Naive B cell (primary cell): ENCODE results near the gene ZSWIM3. TPM values are rescaled to one million over a fixed set of nuclear protein-coding genes. Genes with fewer than 3 reads are reported as not detected.

Source experiments
- ATAC-seq, 2 donors: fragments of 150-1000 bp; cut with Tn5 transposase; 2 replicates each; pipeline ENCODE4 v1.10.0; 2021; ENCODE audit warnings: low read depth in 2 of 2, mild to moderate bottlenecking in 2 of 2, moderate library complexity in 2 of 2
- DNase-seq: peaks from one replicate; pipeline ENCODE4 v3.0.0; 2022
- H3K27ac Mint-ChIP-seq, 6 donors: one replicate each; pipeline ENCODE4 v1.8.0; 2020 to 2022; ENCODE audit warnings: mild to moderate bottlenecking in 6 of 6, mixed read lengths in 6 of 6, moderate library complexity in 5 of 6, inconsistent platforms in 2 of 6
- H3K27me3 Mint-ChIP-seq, 3 donors: one replicate each; pipeline ENCODE4 v1.8.0; 2021 to 2022; ENCODE audit warnings: mixed read lengths in 3 of 3, mild to moderate bottlenecking in 1 of 3
- H3K36me3 Mint-ChIP-seq, 2 donors: one replicate each; pipeline ENCODE4 v1.8.0; 2020 to 2022; ENCODE audit warnings: mixed read lengths in 2 of 2, inconsistent platforms in 1 of 2, mild to moderate bottlenecking in 1 of 2
- H3K4me1 Mint-ChIP-seq, 3 donors: one replicate each; pipeline ENCODE4 v1.8.0; 2020 to 2022; ENCODE audit warnings: mixed read lengths in 3 of 3, inconsistent platforms in 1 of 3, mild to moderate bottlenecking in 1 of 3, moderate library complexity in 1 of 3
- H3K4me3 Mint-ChIP-seq, 8 donors: one replicate each; pipeline ENCODE4 v1.8.0; 2020 to 2022; ENCODE audit warnings: mild to moderate bottlenecking in 8 of 8, mixed read lengths in 8 of 8, moderate library complexity in 8 of 8, inconsistent platforms in 2 of 8
- H3K9me3 Mint-ChIP-seq, 7 donors: one replicate each; pipeline ENCODE4 v1.8.0; 2020 to 2022; ENCODE audit warnings: mixed read lengths in 7 of 7, mild to moderate bottlenecking in 5 of 7, inconsistent platforms in 2 of 7, moderate library complexity in 1 of 7
- polyA plus RNA-seq, 6 donors: library from polyadenylated mRNA; unstranded; fragments of 300-500 nt; fragmentation: Illumina TruSeq; gene quantifications; one replicate each; pipeline ENCODE4 v1.2.3, GENCODE V29; 2021; ENCODE audit warnings: low read depth in 6 of 6

ZSWIM3 gene
- polyA plus RNA-seq: 1 to 10 TPM in 5 of 6 donors, not detected in 1; 1.3 to 2.9 (median 1.8) TPM

GRCh38 chr20:45857114-45857881, at the start of gene ZSWIM3, which contains the start of gene ACOT8:
Gene ZSWIM3, plus strand, starts transcription at chr20:45857614. Its CDS starts 212 bp downstream, at chr20:45857826.
Gene ACOT8, minus strand, starts transcription at chr20:45857392. Its CDS starts 77 bp downstream, at chr20:45857315.
- Mint-ChIP-seq H3K36me3 (peaks cover 6 to 11% of the 10 kb centered on the region in 2 donors), H3K27ac (peak within 1 kb of the TSS; percentile 91 to 97 (median 93)), H3K4me1 (peaks cover 28 to 47% (median 46%) of the 10 kb centered on the region in 3 donors), H3K4me3 (peak within 1 kb of the TSS; percentile 91 to 99 (median 95)), H3K27me3 (no peaks in the 10 kb centered on the region), H3K9me3 (no peaks in the 10 kb centered on the region)
- DNase-seq (peak; percentile 98), ATAC-seq (peak; percentile 97)

DNA sequence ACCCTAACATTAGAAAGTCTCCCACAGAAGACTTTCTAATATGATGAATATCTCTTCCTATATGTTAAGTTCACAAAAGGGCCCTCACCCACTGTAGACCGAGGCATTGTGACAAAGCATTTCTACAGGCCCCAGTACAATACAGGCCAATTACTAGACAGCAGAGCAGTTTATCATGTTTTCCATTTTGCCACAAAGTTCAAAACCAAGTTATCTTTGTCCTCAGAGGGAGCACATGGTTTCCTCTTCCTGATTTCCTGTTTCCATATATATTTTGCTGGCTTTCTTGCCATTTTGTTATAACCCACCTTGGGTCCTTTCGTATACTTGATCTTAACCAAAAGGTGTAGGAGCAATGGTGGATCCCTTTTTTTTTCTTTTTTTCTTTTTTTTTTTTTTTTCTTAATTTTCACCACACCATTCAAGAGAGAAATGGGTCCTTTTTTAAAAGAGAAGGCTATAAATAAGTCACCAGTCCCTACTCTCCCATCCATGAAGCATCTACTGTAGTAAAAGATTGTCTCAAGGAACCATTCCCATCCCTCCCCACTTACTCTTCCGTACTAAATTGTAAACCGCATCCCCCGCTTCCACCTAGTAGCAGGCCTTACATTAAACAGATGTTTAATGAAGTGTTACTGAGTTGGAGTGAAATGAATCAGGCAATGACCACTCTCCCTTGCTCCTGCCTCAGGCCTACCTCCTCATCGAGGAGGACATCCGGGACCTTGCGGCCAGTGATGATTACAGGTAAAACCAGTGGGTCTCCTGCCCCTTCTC, 47.0 kb upstream of the ZSWIM3 start:
- no peaks in the 10 kb centered on the region for H3K9me3 Mint-ChIP-seq
- DNase-seq (no peak), ATAC-seq (no peak)
- no peaks in the 10 kb centered on the region for H3K27me3 Mint-ChIP-seq
- H3K36me3 Mint-ChIP-seq: peaks cover 10 to 22% of the 10 kb centered on the region in 2 donors
- H3K4me3 Mint-ChIP-seq: peak overlapping the region in 3 of 8 donors; percentile 32 to 42 (median 33)
- peak overlapping the region in 2 of 6 donors; percentile 42 to 55 for H3K27ac Mint-ChIP-seq
- peaks cover 13 to 22% (median 18%) of the 10 kb centered on the region in 3 donors for H3K4me1 Mint-ChIP-seq

DNA sequence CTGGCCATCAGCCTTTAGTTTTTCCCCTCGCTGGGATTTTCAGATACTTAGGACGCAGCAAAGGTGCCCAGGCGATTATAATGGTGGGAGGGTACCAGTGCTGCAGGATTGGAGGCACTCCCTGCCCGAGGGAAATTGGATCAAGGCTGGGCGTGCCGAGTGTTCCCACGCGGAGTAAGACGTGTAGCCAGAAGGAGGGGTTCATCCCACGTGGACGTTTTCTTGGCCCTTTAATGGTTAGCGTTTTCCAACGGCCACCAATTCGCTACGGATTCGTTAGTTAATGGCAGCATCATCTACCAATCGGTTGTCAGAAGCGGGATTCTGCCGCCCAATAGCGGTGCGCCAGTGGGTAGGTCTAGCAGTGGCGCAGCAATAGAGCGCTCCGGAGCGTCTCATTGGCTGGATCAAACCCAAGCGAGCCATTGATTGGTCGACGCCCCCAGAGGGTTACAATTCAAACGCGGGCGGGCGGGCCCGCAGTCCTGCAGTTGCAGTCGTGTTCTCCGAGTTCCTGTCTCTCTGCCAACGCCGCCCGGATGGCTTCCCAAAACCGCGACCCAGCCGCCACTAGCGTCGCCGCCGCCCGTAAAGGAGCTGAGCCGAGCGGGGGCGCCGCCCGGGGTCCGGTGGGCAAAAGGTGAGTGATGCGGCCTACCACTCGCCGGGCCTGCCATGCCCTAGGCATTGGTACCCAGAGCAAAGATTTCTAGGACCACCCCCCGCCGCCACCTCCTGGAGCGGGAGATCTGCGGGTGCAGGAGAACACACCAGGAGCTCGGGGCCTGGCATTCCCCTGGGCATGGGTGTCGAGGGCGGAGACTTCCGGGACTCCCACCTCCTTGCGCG, 45.0 kb upstream of the ZSWIM3 start, which contains the start of gene UBE2C:
UBE2C (plus strand) TSS at position 488 of the 849 bp plus-strand sequence; CDS start at position 540, 52 bp downstream.
- H3K27ac Mint-ChIP-seq: peak within 1 kb of the TSS in 5 of 6 donors; percentile 11 to 80 (median 56)
- peaks cover 13 to 22% (median 18%) of the 10 kb centered on the region in 3 donors for H3K4me1 Mint-ChIP-seq
- DNase-seq (peak; percentile 92), ATAC-seq (peak; percentile 99 to 100)
- peaks cover 10 to 15% of the 10 kb centered on the region in 2 donors for H3K36me3 Mint-ChIP-seq
- no peaks in the 10 kb centered on the region for H3K27me3 Mint-ChIP-seq
- peak within 1 kb of the TSS; percentile 83 to 93 (median 90) for H3K4me3 Mint-ChIP-seq
- H3K9me3 Mint-ChIP-seq: no peaks in the 10 kb centered on the region

DNA sequence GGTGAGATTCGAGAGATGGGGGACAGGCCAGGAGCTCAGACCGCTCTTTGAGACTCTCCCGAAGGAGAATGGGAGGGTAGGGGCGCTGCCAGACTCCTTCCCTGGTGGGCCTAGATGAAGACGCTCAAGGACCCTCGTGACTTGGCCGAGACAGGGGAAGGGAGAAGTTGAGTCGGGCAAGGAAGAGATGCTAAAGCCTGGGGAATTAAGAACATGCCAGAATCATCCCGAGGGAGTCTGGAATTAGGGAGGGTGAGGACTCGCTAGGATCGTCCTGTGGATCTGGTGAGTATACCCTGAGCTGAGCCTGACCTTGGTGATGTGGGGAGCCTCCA, 44.4 kb upstream of the ZSWIM3 start:
- H3K27ac Mint-ChIP-seq: peak overlapping the region in 1 of 6 donors; percentile 47
- H3K4me1 Mint-ChIP-seq: peaks cover 13 to 22% (median 18%) of the 10 kb centered on the region in 3 donors
- H3K27me3 Mint-ChIP-seq: no peaks in the 10 kb centered on the region
- H3K9me3 Mint-ChIP-seq: no peaks in the 10 kb centered on the region
- ATAC-seq (no peak), DNase-seq (no peak)
- peak overlapping the region; percentile 83 to 93 (median 90) for H3K4me3 Mint-ChIP-seq
- peaks cover 8 to 15% of the 10 kb centered on the region in 2 donors for H3K36me3 Mint-ChIP-seq

GRCh38 chr20:45813489-45813888, 43.9 kb upstream of the ZSWIM3 start:
- H3K36me3 Mint-ChIP-seq: peaks cover 6 to 15% of the 10 kb centered on the region in 2 donors
- peaks cover 13 to 22% (median 18%) of the 10 kb centered on the region in 3 donors for H3K4me1 Mint-ChIP-seq
- peaks cover 0 to 3% (median 0%) of the 10 kb centered on the region in 3 donors for H3K27me3 Mint-ChIP-seq
- DNase-seq (no peak), ATAC-seq (no peak)
- H3K27ac Mint-ChIP-seq: peak overlapping the region in 2 of 6 donors; percentile 66 to 80
- no peaks in the 10 kb centered on the region for H3K9me3 Mint-ChIP-seq
- H3K4me3 Mint-ChIP-seq: peak overlapping the region; percentile 83 to 93 (median 86)

DNA sequence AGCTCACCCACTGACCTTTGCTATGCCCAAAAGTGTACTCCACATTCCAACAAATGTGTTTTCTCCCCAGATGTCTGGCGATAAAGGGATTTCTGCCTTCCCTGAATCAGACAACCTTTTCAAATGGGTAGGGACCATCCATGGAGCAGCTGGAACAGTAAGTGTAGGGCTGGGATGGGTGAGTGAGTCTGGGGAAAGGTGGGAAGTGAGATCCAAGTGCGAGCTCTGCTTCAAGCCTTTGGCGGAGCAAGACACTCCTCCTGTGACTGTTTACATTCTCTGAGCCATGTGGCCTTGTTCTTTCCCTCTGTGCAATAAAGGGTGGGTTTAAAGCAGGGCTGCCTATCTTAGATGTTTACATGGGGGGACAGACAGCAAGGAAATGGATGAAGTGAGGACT, 43.1 kb upstream of the ZSWIM3 start:
- H3K4me1 Mint-ChIP-seq: peaks cover 13 to 22% (median 18%) of the 10 kb centered on the region in 3 donors
- peaks cover 2 to 10% of the 10 kb centered on the region in 2 donors for H3K36me3 Mint-ChIP-seq
- H3K4me3 Mint-ChIP-seq: no peak overlapping the region
- no peaks in the 10 kb centered on the region for H3K9me3 Mint-ChIP-seq
- H3K27ac Mint-ChIP-seq: no peak overlapping the region
- DNase-seq (no peak), ATAC-seq (no peak)
- H3K27me3 Mint-ChIP-seq: peaks cover 0 to 4% (median 2%) of the 10 kb centered on the region in 3 donors

GRCh38 chr20:45816951-45817350, 40.5 kb upstream of the ZSWIM3 start:
- Mint-ChIP-seq H3K27ac (no peak overlapping the region), H3K4me1 (peaks cover 11 to 17% (median 12%) of the 10 kb centered on the region in 3 donors), H3K4me3 (no peak overlapping the region), H3K36me3 (no peaks in the 10 kb centered on the region), H3K9me3 (no peaks in the 10 kb centered on the region), H3K27me3 (peaks cover 11 to 15% (median 14%) of the 10 kb centered on the region in 3 donors)
- no peak for ATAC-seq
- no peak for DNase-seq

DNA sequence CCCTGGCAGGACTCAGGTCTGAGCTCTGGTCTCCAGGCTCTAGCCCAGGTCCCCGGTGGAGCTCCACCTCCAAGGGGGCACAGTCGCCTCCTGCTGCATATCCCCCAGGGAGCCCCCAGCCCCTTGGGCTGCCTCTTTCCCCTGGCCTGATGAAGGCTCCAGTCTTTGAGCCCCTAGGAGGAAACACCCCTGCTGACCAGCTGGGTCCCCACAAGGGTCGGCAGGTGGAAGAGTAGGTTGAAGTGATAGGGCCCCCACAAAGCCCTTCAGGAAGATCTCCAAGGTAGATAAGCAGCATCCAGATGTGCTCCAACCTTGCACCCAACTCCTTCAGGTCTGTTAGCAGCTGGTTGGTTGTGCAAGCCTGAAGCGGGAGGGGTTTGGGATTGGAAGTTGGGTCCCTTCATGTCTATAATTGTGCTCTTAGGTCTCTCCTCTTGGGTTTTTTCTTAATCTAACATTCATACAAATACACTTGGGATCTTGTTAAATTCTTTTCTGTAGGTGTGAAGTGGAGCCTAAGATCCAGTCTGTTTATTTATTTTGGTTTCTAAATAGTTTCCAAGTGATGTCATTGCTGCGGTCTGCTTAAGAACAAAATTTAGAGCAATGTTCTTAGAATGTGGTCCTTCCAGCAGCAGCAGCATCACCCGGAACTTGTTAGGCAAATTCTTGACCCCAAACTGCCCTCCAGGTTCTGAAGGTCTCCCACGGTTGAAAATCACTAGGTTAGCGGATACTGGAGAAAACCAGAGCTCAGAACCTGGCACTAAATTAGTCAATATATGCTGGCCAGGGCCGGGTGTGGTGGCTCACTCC, 39.8 kb upstream of the ZSWIM3 start:
- Mint-ChIP-seq H3K27ac (no peak overlapping the region), H3K4me1 (peaks cover 14 to 17% (median 15%) of the 10 kb centered on the region in 3 donors), H3K4me3 (no peak overlapping the region), H3K36me3 (no peaks in the 10 kb centered on the region), H3K27me3 (peaks cover 17 to 21% (median 19%) of the 10 kb centered on the region in 3 donors), H3K9me3 (peaks cover 0 to 2% (median 0%) of the 10 kb centered on the region in 7 donors)
- DNase-seq: no peak
- ATAC-seq: no peak

- Mint-ChIP-seq H3K27ac (no peak overlapping the region), H3K36me3 (no peaks in the 10 kb centered on the region), H3K27me3 (peaks cover 20 to 26% (median 24%) of the 10 kb centered on the region in 3 donors), H3K9me3 (peaks cover 0 to 2% (median 0%) of the 10 kb centered on the region in 7 donors), H3K4me3 (no peak overlapping the region), H3K4me1 (peaks cover 14 to 16% (median 14%) of the 10 kb centered on the region in 3 donors)
- DNase-seq (no peak), ATAC-seq (no peak)
These were observed 39.2 kb upstream of the ZSWIM3 start for GRCh38 chr20:45818239-45818638.

DNA sequence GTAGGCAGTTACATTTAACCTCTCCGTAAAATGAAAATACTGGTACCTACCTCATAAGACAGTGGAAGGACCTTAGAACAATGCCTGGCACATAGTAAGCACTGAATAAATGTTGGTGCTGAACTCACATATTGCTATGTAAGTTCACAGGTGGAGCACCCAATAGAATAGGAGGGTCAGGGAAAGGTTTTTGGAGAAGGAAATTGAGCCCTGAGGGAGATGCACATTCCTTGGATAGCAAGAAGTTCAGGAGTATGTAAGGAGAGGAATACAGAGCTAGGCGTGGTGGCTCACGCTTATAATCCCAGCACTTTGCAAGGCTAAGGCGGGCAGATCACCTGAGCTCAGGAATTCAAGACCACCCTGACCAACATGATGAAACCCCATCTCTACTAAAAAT, 37.9 kb upstream of the ZSWIM3 start:
- DNase-seq: no peak
- ATAC-seq: no peak
- H3K27ac Mint-ChIP-seq: no peak overlapping the region

DNA sequence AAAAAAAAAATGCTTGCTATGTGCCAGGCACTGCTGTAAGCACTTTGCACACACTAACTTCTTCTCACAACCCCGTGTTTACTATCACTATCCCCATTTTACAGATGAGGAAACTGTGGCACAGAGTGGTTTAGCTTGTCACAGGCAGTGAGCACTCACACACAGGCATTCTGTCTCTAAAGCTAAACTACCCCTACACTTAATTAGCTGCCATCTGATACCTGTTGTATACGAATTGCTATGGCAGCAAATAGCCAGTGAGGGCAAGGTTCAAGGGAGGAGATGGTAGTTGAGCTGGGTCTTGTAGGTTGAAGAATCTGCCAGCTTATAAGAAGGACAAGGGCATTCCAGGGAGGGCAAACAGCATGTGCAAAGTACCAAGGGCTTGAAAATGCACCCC, 35.5 kb upstream of the ZSWIM3 start:
- no peak for DNase-seq

More for the DNA sequence above, 37.9 kb upstream of the ZSWIM3 start:
- Mint-ChIP-seq H3K9me3 (peaks cover 0 to 2% (median 0%) of the 10 kb centered on the region in 7 donors), H3K36me3 (no peaks in the 10 kb centered on the region), H3K27me3 (peaks cover 26 to 35% (median 35%) of the 10 kb centered on the region in 3 donors), H3K4me1 (peaks cover 20 to 26% (median 24%) of the 10 kb centered on the region in 3 donors), H3K4me3 (no peak overlapping the region)

DNA sequence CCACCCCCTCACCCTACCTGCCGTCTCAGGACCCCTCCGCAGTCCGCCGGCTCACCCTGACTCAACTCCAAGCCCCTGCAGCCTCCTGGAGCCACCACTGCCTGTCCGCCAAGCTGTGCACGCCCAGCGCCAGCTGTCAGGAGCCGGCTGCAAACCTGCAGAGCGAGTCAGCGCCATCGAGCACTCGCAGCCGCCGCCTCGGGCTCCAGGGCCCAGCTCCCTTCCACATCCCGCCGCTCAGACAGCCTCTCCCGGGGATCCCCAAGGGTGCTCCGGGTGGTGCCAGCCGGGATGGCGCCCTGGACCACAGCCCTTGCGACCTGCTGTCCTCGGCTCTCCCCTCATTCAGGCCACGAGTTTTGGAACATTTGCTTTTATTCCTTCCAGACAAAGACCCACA, 34.6 kb upstream of the ZSWIM3 start:
- ATAC-seq: peak; percentile 17 to 21
- DNase-seq: no peak
- peaks cover 0 to 2% (median 0%) of the 10 kb centered on the region in 7 donors for H3K9me3 Mint-ChIP-seq
- H3K4me1 Mint-ChIP-seq: peaks cover 24 to 31% (median 26%) of the 10 kb centered on the region in 3 donors
- peak overlapping the region in 1 of 6 donors; percentile 62 for H3K27ac Mint-ChIP-seq
- H3K4me3 Mint-ChIP-seq: peak overlapping the region in 5 of 8 donors; percentile 62 to 84 (median 78)
- H3K27me3 Mint-ChIP-seq: peaks cover 26 to 38% (median 35%) of the 10 kb centered on the region in 3 donors
- no peaks in the 10 kb centered on the region for H3K36me3 Mint-ChIP-seq

More for the DNA sequence above, 35.5 kb upstream of the ZSWIM3 start:
- peaks cover 26 to 38% (median 35%) of the 10 kb centered on the region in 3 donors for H3K27me3 Mint-ChIP-seq
- no peak overlapping the region for H3K27ac Mint-ChIP-seq
- no peaks in the 10 kb centered on the region for H3K36me3 Mint-ChIP-seq
- ATAC-seq: no peak
- H3K4me3 Mint-ChIP-seq: peak overlapping the region in 2 of 8 donors; percentile 39 to 84
- H3K4me1 Mint-ChIP-seq: peaks cover 24 to 31% (median 26%) of the 10 kb centered on the region in 3 donors
- H3K9me3 Mint-ChIP-seq: peaks cover 0 to 2% (median 0%) of the 10 kb centered on the region in 7 donors
